GM18858 (cell line): Measurements from ENCODE around the gene ATP6V0C.
"Not testable (repeated sequence)": the region's sequence is repeated elsewhere in the genome, so short reads cannot be mapped to it uniquely, and the experiment has no call there.

Experiments used
- ATAC-seq: cut with Tn5 transposase; IDR thresholded peaks from one replicate; pipeline ENCODE4 v1.9.1; 2021; ENCODE audit not compliant: unreplicated experiment

ATP6V0C gene

DNA sequence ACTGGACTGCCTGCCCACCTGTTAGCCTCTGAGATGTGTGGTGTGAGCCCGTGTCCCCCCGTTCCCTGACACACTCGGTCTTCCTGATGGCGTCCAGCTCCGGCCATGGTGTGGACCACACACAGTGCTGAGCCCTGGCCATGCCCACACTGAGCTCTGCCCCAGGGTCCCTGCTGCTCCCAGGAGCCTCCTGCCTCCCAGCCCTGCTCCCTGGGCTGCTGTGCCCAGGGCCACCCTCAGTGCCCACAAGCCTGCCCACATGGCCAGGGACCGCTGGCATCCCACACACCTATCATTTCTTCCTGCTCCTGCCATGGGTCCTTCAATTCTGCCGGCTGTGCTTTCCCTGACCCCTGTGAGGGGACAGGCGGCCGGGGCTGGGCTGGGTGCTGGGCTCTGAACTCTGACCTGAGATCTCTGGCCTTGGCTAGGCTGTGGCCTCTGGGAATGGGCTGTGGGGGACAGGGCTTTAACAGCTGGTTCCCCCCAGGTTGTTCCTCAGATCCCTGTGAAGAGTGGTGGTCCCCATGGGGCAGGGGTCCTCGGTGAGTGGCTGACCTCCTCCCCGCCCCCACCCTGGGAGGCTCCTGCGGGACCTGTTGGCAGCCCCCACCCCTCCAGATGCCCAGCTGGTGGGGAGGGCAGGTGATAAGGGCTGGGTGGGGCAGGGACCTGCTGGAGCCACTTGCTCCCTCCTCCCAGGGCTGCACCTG, 13.5 kb downstream of the ATP6V0C start:
- no peak for ATAC-seq

DNA sequence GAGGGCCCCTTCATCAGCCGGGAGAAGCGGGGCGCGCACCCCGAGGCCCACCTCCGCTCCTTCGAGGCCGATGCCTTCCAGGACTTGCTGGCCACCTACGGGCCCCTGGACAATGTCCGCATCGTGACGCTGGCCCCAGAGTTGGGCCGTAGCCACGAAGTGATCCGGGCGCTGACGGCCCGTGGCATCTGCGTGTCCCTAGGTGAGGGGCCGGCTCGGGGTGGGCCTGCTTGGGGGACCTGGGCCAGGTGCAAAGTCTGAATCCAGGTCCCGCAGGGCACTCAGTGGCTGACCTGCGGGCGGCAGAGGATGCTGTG, 14.0 kb downstream of the ATP6V0C start:
- no peak for ATAC-seq

DNA sequence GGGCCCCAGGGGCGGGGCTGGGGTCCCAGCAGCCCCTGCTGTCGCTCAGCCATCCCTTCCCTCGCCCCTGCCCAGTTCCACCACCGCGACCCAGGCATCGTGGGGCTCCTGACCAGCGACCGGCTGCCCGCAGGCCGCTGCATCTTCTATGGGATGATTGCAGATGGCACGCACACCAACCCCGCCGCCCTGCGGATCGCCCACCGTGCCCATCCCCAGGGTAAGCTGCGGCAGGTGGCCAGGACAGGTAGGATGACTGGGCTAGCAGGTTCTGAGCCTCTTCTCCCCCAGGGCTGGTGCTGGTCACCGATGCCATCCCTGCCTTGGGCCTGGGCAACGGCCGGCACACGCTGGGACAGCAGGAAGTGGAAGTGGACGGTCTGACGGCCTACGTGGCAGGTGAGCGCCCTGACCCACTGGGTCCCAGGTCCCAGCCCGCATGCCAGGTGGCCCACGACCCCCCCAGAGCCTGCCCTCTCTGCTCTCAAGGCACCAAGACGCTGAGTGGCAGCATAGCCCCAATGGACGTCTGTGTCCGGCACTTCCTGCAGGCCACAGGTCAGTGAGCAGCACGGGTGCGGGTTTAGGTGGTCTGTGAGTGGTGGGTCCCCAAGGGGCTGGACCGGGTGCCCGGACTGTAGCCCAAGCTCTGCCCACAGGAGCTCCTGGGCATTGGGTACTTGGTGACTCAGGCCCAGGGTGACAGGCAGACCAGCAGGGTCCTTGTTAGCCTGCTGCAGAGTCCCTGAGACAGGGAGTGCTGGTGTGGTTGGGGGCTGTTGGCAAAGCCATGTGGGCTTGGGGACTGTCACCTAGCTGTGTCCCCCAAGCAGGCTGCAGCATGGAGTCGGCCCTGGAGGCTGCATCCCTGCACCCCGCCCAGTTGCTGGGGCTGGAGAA, 14.7 kb downstream of the ATP6V0C start:
- no peak for ATAC-seq

DNA sequence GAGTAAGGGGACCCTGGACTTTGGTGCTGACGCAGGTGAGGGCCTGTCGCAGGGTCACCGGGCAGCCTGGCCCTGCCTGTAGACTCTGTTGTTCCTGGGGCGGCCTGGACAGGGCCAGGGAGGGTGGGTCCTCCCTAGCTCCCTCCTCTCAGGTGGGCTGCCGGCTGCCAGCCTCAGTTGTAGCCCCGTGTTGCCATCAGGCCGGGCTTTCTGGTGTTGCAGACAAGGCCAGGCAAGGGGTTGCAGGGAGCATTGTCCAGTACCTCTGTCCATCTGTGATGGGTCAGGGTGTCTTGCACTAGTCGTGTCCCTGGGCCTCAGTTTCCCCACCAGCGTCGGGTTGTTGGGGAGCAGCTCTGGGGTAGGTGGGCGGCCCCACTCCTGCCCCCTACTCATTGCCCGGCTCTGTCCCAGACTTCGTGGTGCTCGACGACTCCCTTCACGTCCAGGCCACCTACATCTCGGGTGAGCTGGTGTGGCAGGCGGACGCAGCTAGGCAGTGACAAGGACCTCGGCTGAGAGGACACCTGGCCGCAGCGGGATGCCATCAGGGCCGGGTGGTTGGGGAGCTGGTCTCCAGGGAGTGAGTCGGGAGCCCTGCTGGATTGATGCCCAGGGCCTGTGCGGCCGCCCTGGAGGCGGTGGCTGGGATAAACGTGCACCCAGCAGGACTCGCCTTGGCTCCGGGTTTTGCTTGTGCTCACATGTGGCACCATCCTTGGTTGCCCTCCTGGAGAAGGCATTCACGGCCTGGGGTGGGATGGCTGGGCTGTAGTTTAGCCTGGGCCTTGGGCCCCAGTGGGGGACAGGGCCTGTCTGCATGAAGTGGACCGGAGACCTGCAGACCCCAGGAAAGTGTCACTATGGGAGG, 15.5 kb downstream of the ATP6V0C start:
- no peak for ATAC-seq

DNA sequence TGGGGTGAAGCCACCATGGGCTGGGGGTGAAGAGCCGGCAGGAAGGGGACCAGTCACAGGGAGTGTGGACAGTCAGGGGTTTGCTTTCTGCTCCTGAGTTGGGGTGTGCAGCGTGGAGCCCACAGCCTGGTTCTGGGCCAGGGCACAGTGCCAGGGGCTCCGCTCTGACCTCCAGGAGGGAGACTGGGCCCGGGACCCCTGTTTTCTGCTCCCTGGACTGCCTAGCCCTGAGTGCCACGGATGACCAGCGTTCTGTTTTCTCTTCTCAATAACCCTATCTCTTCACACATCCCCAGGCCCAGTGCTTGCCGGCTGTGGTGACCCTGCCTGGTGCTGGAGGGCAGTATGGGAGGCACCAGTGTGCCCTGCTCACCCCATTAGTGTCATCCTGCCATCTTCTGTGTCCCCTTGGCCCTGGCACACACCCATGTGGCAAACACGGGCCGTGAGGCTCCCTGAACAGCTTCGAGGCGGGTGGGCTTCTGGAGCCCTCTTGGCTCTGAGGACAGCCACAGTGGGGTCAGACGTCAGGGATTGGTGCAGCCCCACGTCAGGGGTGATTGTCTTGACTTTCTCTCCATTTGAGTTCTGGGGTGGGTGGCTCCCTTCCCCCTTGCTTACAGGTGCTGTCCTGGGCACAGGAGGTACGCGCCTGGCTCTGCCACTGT, 16.3 kb downstream of the ATP6V0C start:
- ATAC-seq = no peak

DNA sequence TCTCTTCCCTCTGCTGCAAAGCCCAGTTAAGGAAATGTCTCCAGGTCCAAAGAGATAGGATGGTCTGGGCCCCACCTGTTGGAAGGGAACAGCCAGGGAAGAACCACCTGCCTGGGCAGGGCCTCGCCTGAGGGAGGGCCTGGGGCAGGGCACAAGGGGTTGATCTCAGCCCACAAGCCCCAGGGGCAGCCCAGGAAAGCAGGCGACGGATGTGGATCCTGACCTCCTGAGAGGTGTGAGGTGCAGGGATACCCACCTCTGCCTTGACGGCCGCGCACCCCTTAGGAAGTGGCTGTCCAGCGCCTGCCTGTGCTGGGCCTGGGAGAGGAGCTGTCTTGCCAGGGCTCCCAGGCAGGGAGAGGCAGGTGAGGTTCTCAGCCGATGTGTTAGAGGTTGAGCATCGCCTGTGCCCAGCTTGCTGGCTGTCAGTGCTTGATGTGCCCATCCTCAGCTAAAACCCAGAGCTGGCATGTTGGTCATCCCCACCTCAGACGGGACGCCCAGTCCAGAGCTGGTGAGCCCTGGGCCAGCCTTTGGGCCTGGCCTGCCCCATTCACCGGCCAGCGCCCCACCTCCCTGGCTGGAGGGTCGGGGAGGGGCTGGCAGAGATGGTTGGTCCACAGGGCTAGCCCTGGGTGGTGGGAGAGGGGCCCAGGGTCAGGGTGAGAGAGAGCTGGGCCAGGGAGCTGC, 17.0 kb downstream of the ATP6V0C start:
- no peak for ATAC-seq

DNA sequence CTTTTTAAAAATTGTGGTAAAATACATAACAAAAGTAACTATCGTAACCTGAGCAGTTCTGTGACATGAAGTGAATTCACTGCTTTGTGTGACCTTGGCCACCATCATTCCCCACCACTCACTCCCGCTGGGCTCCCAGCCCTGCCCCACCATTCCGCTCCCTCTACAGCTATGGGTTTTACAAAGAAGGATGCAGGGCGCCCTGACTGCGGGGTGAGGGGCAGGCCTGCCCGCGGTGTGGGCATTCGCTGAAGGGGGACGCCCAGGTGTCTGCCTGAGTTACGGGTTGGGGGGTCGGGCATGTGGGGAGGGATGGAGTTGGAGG, 17.6 kb downstream of the ATP6V0C start, which contains the start of gene CEMP1:
CEMP1 (minus strand) TSS at position 38 of the 325 bp plus-strand sequence. CDS start 335 bp downstream, outside the sequence.
- ATAC-seq = no peak

DNA sequence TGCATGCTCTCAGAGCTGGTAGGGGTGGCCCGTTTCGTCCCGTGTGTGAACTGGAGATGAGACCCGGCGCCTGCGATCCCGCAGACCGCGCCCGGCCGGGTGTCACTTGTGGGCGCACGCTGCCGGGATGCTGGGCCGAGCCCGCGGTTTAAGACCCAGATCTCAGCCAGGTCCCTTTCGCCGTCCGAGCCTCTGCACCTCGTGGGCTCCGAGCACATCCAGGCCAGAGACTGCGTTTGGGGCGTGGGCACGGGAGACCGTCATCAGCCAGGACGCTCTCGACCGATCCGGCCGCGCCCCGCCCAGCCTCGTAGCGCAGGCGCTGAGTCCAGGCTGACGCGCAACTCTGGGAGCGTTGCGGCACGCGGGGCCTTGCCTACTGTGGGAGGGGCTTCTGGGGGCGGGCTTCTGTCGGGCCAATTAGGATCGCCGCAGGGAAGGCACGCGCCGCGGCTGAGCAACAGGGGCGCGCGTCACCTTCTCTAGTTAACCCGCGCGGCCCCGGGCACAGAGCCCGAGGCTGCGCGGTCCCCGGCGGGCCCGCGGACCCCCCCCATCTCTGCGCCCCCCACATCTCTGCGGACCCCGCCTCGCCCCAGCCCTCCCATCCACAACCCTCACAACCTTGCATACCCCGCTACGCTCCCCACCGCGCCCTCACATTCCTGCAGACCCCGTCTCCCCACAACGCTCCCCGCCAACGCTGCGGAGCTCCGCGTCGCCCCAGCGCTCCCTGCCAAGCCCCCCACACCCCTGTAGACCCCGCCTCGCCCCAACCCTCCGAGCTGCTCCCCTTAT, 18.1 kb downstream of the ATP6V0C start:
- peak; percentile 63 for ATAC-seq

DNA sequence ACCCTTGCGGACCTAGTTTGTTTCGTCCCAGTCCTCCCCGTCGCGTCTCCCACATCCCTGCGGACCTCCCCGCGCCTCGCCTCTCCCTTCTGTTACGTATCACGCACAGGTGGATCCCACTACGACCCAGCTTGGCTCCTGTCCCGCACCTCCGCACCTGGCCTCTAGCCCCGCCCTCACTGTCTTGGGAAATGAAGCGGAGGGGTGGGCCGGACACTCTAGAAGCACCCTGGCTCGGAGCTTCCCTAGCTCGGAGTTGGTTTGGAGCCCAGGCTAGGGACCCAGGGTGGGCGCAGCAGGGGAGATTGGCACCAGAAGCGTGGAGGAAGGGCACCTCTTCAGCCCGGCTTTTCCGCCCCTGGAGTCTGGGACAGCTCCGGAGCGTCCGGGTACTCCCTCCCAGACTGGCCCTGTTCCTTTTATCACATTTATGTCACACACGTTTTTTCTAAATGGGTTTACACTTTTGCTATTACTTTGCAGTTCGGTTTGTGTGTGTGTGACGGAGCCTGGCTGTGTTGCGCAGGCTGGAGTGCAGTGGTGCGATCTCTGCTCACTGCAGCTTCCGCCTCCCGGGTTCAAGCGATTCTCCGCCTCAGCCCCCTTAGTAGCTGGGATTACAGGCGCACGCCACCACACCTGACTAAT, 18.9 kb downstream of the ATP6V0C start:
- ATAC-seq = no peak

DNA sequence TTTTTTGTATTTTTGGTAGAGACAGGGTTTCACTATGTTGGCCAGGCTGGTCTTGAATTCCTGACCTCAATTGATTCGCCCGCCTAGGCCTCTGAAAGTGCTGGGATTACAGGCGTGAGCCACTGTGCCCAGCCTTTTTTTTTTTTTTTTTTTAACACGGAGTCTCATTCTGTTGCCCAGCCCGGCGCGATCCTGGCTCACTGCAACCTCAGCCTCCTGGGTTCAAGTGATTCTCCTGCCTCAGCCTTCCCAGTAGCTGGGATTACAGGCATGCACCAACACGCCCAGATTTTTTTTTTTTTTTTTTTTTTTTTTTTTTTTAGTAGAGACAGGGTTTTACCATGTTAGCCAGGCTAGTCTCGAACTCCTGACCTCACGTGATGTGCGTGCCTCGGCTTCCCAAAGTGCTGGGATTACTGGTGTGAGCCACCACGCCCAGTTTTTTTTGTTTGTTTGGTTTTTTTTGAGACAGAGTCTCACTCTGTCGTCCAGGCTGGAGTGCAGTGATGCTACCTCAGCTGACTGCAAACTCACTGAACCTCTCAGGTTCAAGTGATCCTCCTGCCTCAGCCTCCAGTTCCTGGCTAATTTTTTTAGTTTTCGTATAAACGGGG, 19.5 kb downstream of the ATP6V0C start:
- not testable (repeated sequence) for ATAC-seq

DNA sequence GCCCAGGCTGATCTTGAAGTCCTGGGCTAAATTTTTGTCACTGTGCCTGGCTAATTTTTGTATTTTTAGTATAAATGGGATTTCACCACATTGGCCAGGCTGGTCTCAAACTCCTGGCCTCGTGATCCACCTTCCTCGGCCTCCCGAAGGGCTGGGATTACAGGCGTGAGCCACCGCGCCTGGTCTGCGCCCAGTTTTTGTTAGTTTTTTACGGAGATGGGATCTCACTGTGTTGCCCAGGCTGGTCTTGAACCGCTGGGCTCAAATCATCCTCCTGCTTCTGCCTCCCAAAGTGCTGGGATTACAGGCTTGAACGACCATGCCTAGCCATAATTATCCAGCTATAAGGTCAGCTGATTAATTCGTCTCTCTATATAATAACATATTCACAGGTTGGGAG, 20.2 kb downstream of the ATP6V0C start:
- no peak for ATAC-seq

DNA sequence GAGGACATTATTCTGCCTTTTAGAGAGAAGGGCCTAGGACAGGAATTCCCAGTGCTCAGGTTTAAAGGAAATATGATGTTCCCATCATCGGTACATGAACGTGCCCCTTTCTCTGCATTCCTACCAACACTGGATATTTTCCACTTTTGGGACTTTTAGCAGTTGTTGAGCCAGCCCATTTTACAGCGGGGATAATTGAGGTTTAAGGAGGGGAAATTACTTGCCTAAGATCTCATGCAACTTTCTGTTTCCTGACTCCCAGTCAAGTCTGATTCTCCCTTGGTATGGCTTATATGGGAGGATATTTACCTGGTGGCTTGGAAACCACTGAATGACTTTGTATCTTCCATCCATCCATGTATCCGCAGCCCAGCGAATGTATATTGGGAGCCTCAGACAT, 20.6 kb downstream of the ATP6V0C start:
- not testable (repeated sequence) for ATAC-seq

DNA sequence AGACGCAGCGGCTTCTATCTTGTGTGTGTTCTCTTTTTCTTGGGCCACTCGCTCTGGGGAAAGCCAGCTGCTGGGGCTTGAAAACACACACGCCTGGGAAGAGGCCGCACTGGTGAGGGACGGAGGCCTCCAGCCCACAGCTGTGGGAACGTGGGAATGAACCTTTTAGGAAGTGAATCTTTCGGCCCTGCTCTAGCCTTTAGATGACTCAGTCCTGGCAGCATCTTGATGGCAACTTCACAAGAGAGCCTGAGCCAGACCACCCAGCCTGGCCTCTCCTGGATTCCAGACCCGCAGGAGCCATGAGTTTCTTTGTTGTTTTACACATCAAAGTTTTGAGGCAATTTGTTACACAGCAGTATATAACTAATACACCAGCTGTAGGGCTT, 21.9 kb downstream of the ATP6V0C start:
- ATAC-seq = no peak

DNA sequence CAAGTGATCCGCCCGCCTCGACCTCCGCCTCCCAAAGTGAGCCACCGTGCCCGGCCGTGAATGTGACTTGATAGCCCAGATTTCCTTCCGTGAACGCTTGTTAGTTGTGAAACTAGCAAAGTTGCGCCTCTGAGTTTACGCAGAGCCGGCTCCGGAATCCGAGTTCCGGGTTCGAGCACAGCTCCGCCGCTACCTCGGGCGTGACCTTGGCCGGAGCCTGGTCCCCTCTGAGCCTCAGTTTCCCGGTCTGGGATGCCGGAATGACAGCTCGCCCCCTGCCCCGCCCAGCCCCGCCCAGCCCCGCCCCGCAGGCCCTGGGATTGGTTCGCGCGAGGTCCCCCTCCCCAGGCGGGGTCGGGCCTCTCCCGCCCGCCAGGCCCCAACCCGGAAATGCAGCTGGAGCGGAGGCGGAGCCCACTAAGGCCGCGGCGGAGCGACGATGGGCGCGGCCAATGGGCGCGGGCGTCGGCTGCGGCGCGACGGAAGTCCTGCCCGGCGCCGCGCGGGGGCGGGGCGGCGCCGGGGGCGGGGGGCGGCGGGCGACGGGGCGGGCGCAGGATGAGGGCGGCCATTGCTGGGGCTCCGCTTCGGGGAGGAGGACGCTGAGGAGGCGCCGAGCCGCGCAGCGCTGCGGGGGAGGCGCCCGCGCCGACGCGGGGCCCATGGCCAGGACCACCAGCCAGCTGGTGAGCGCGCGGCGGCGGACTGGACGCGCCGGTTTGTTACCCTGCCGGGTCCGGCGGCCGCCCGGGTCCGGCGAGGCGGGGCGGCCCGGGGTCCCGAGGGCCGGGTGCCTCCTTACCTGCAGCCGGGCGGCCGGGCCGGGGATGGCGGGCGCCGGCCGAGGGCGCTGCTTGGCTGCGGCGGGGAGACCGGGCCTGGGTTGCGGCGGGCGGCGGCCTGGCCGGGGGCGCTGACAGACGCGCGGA, 24.0 kb downstream of the ATP6V0C start, which contains the start of gene PDPK1:
PDPK1 (plus strand) TSS at position 571 of the 929 bp plus-strand sequence; CDS start at position 663, 92 bp downstream.
- ATAC-seq = peak; percentile 61

DNA sequence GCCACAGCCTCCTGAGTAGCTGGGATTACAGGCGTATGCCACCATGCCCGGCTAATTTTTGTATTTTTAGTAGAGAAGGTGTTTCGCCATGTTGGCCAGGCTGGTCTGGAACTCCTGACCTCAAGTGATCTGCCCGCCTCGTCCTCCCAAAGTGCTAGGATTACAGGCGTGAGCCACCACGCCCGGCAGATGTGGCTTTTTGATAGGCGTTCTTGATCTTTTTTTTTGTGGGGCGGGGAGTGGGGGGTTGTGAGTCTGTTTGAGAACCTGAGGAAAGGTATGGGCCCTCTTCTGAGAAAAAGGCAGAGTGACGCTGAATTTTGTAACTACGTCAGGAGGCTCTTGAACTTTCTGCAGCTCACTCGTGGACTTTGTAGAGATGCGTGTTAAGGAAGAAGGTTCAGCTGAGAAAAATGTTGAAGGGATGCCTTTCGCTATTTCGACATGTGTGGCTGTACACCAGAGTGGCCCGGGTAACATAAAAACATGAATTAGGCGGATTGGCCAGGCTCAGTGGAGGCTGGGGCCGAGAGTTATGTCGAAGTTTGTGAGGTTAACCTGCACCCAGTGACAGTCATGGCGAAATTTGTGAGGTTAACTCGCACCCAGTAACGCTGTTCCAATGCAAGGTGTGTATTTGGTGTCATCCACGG, 25.6 kb downstream of the ATP6V0C start:
- ATAC-seq = not testable (repeated sequence)

DNA sequence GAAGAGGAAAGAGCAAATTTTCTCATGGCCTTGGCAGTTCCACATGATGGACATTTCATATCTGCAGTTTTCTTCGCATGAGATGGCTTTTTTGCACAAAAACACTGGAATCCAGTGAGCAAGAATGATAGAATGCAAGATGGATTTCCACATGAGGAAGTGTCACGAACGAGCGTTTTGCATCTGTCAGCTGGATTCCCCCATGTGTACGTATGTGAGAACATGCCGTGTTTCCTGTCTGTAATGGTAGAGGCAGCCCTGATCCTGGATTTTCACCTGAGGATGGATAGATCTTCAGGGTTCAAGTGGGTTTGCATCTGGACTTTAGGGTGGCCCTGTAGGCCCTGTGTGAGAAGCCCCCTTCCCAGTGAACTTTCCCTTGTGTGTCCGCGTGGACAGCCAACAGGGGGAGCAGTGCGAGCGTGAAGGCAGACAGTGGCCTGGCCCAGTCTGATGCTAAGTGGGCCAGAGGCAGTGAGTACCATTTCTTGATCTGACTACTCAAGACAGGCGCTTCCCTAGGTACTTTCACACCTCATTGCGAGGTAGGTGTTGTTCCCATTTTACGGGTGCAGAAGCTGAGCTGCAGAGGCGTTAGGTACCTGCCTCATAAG, 26.2 kb downstream of the ATP6V0C start:
- ATAC-seq = not testable (repeated sequence)
